GM23338 (cell line): ENCODE measurements around the gene TCERG1L. TPM values are rescaled to one million over a fixed set of nuclear protein-coding genes. Genes with fewer than 3 reads are reported as not detected.
A peak's percentile ranks its signal among the peaks of the same experiment; 100 is the strongest.

Source experiments
- ATAC-seq: fragments of 200-7000 bp; cut with Tn5 transposase; 3 replicates; pipeline ENCODE4 v1.9.1; 2020
- DNase-seq: peaks from one replicate; pipeline ENCODE4 v3.0.0-alpha.2; 2015; ENCODE audit warnings: low spot score
- H2AFZ ChIP-seq: fragments of 200-600 bp; sonication (generic); 2 replicates; pipeline ENCODE4 v1.8.0; 2016; ENCODE audit warnings: antibody characterized with exemption, mild to moderate bottlenecking, moderate library complexity
- H3F3A ChIP-seq: fragments of 200-600 bp; sonication (generic); replicated peaks from 2 replicates; pipeline ENCODE4 v1.8.0; 2017; ENCODE audit warnings: antibody characterized with exemption, mixed run types, low read depth
- H3K27ac ChIP-seq: fragments of 200-600 bp; sonication (generic); 2 replicates; pipeline ENCODE4 v1.6.1; 2016; ENCODE audit warnings: low read depth
- H3K27me3 ChIP-seq: fragments of 200-600 bp; sonication (generic); 2 replicates; pipeline ENCODE4 v1.8.0; 2016; ENCODE audit warnings: mild to moderate bottlenecking, mixed run types, moderate library complexity; ENCODE audit not compliant: insufficient read depth
- H3K36me3 ChIP-seq: fragments of 200-600 bp; sonication (generic); 2 replicates; pipeline ENCODE4 v1.8.0; 2016; ENCODE audit warnings: mild to moderate bottlenecking; ENCODE audit not compliant: insufficient read depth
- H3K4me1 ChIP-seq: fragments of 200-600 bp; sonication (generic); 2 replicates; pipeline ENCODE4 v1.8.0; 2016; ENCODE audit warnings: mild to moderate bottlenecking, moderate library complexity; ENCODE audit not compliant: insufficient read depth
- H3K4me2 ChIP-seq: fragments of 200-600 bp; sonication (generic); 2 replicates; pipeline ENCODE4 v1.7.1; 2017; ENCODE audit warnings: mixed run types
- H3K4me3 ChIP-seq: fragments of 200-600 bp; sonication (generic); 2 replicates; pipeline ENCODE4 v1.6.1; 2016; ENCODE audit warnings: mixed run types
- H3K79me2 ChIP-seq: fragments of 200-600 bp; sonication (generic); replicated peaks from 2 replicates; pipeline ENCODE4 v1.8.0; 2017; ENCODE audit warnings: mild to moderate bottlenecking; ENCODE audit not compliant: insufficient read depth
- H3K9me2 ChIP-seq: fragments of 200-600 bp; sonication (generic); 2 replicates; pipeline ENCODE4 v1.8.0; 2017; ENCODE audit not compliant: insufficient read depth
- H4K20me1 ChIP-seq: fragments of 200-600 bp; sonication (generic); replicated peaks from 2 replicates; pipeline ENCODE4 v1.8.0; 2017; ENCODE audit warnings: mild to moderate bottlenecking; ENCODE audit not compliant: insufficient read depth
- H3K27ac Mint-ChIP-seq: 2 replicates; pipeline ENCODE4 v1.8.0; 2020; ENCODE audit warnings: inconsistent platforms, mild to moderate bottlenecking, moderate library complexity, mixed read lengths
- H3K27me3 Mint-ChIP-seq: 3 replicates; pipeline ENCODE4 v1.8.0; 2022; ENCODE audit warnings: low read depth, mild to moderate bottlenecking, moderate library complexity, mixed read lengths, inconsistent platforms; ENCODE audit not compliant: insufficient read depth, poor library complexity
- H3K36me3 Mint-ChIP-seq: 3 replicates; pipeline ENCODE4 v1.8.0; 2021; ENCODE audit warnings: low read depth, mild to moderate bottlenecking, inconsistent platforms, moderate library complexity, mixed read lengths
- H3K4me1 Mint-ChIP-seq: 3 replicates; pipeline ENCODE4 v1.8.0; 2020; ENCODE audit warnings: mild to moderate bottlenecking, inconsistent platforms, mixed read lengths
- H3K4me3 Mint-ChIP-seq: 3 replicates; pipeline ENCODE4 v1.8.0; 2021; ENCODE audit warnings: moderate library complexity, mild to moderate bottlenecking, inconsistent platforms, mixed read lengths
- H3K9me3 Mint-ChIP-seq: 3 replicates; pipeline ENCODE4 v1.8.0; 2020; ENCODE audit warnings: moderate library complexity, mild to moderate bottlenecking, inconsistent platforms, mixed read lengths
- CREB1 ChIP-seq: fragments of 250-450 bp; sonication (Bioruptor Pico); IDR thresholded peaks from 2 replicates; pipeline ENCODE4 v1.5.0; 2020; ENCODE audit warnings: low read depth, mild to moderate bottlenecking, moderate library complexity
- POLR2AphosphoS5 ChIP-seq: IDR thresholded peaks from 2 replicates; pipeline ENCODE4 v1.6.1; 2016; ENCODE audit warnings: antibody characterized with exemption, low read depth
- ZNF114 ChIP-seq: fragments of 250-450 bp; sonication (Bioruptor Pico); IDR thresholded peaks from 2 replicates; pipeline ENCODE4 v1.5.0; 2020; ENCODE audit warnings: mild to moderate bottlenecking, moderate library complexity
- polyA plus RNA-seq: library from polyadenylated mRNA; unstranded; fragments of >200 nt; fragmentation: Nextera tagmentation; extraction: Ambion mirVana; gene quantifications from 2 replicates; pipeline ENCODE4 v1.2.1, GENCODE V29; 2016
- total RNA-seq: library from RNA; depleted of rRNA; stranded (reverse); fragments of >200 nt; shearing (Covaris generic); gene quantifications from 2 replicates; pipeline ENCODE4 v1.2.3, GENCODE V29; 2014
- TF ChIP-seq, protein P1 (sequence below), 2 experiments: fragments of 200-600 bp in 1 of 2; sonication (generic) in 1 of 2; conservative IDR thresholded peaks; 2 replicates each; pipeline versions ENCODE4 v1.5.1 to v1.6.1; 2016 to 2017; ENCODE audit warnings: antibody characterized with exemption in 2 of 2, low read depth in 2 of 2, mild to moderate bottlenecking in 2 of 2, moderate library complexity in 1 of 2
- TF ChIP-seq, protein P2 (sequence below): IDR thresholded peaks from one replicate; pipeline ENCODE4 v1.6.1; 2018; ENCODE audit warnings: antibody characterized with exemption; ENCODE audit not compliant: unreplicated experiment

The TCERG1L gene
- total and polyA plus RNA-seq, 2 experiments from 2014 or later = 3.9 to 5.5 TPM

DNA sequence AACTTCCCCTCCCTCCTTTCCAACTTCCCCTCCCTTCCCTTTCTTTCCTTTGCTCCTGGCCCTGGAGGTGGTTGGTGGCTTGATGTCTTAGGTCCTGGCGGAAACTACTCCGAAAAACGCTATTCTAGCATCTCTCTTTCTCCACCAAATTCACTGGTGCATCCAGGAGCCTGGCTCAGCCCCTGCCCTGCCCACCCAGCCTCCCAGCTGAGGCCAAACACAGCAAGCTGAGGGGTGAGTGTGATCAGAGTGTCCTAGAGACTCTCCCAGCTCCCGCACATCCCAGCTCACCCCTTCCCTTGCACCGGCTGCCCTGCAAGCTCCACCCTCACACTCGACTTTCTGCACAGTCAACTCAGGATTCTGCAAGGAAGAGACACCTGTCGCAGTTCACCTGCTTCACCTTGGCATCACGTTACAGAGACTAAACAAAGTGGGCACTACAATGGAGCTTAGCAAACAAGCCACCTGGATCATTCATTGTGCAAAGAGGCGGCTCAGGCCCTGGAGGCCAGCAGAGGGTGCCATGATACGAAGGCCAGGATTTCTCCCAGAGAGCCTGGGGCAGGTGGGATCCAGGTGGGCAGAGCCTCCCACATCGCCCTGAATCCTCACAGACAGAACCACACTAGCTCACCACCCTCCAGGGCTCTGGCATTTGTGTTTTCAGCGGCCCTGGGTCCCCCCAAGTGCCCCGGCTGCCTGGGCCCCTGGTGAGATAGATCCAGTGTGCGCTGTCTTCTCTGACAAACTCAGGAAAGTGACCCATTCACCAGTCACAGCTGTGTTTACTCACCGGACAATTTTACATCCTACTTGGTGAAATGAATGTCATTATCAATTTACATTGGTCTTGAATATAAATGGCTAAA, 169.6 kb downstream of the TCERG1L start:
- no peaks in the 10 kb centered on the region for H4K20me1 ChIP-seq
- DNase-seq = no peak

DNA sequence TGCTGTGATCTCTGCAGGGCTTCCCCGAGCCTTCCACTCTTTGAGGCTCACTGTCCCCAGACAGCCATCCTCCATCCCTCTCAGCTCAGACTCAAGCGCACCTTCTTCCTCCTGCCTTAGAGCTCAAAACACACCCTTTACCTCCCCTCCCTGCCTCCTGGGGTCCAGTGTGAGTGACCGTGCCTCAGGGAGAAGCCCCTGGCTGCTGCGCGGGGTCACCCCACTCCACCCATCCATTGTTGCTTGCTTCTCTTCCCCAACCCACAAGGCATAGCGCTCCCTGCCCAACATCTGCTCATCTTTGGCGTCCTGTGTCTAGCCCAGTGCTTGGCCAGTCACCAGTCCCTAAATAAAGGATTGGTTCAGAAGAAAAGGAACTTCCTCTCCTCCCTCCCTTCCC, 170.3 kb downstream of the TCERG1L start:
- H3K4me3 ChIP-seq = no peak overlapping the region
- H4K20me1 ChIP-seq = no peaks in the 10 kb centered on the region
- no peaks in the 10 kb centered on the region for H3K9me2 ChIP-seq
- H3K27me3 Mint-ChIP-seq = peaks cover 4% of the 10 kb centered on the region
- no peak for ATAC-seq
- peaks cover 8% of the 10 kb centered on the region for H3K4me1 Mint-ChIP-seq
- no peak for DNase-seq
- H3K27ac ChIP-seq = no peak overlapping the region
- peaks cover 83% of the 10 kb centered on the region for H3K9me3 Mint-ChIP-seq
- H3K27me3 ChIP-seq = no peaks in the 10 kb centered on the region
- no peak overlapping the region for H3K4me3 Mint-ChIP-seq
- H3K4me1 ChIP-seq = no peaks in the 10 kb centered on the region
- H3K79me2 ChIP-seq = no peaks in the 10 kb centered on the region
- H3F3A ChIP-seq = no peaks in the 10 kb centered on the region
- H3K27ac Mint-ChIP-seq = no peak overlapping the region
- no peak overlapping the region for H2AFZ ChIP-seq
- no peak overlapping the region for H3K4me2 ChIP-seq
- no peaks in the 10 kb centered on the region; the same call in 1 of the 2 replicates for H3K36me3 ChIP-seq
- peaks cover 19% of the 10 kb centered on the region for H3K36me3 Mint-ChIP-seq
- TF ChIP-seq, protein P1, sequence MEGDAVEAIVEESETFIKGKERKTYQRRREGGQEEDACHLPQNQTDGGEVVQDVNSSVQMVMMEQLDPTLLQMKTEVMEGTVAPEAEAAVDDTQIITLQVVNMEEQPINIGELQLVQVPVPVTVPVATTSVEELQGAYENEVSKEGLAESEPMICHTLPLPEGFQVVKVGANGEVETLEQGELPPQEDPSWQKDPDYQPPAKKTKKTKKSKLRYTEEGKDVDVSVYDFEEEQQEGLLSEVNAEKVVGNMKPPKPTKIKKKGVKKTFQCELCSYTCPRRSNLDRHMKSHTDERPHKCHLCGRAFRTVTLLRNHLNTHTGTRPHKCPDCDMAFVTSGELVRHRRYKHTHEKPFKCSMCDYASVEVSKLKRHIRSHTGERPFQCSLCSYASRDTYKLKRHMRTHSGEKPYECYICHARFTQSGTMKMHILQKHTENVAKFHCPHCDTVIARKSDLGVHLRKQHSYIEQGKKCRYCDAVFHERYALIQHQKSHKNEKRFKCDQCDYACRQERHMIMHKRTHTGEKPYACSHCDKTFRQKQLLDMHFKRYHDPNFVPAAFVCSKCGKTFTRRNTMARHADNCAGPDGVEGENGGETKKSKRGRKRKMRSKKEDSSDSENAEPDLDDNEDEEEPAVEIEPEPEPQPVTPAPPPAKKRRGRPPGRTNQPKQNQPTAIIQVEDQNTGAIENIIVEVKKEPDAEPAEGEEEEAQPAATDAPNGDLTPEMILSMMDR (conservative IDR thresholded peaks at IDR 0.05; ENCODE audit: low read depth in 2 of 2) = no peak
- no peak for TF ChIP-seq CREB1
- TF ChIP-seq ZNF114 (CRISPR knock-in tag) = no peak
- TF ChIP-seq POLR2AphosphoS5 = no peak

More for the DNA sequence above, 169.6 kb downstream of the TCERG1L start:
- Mint-ChIP-seq H3K4me3 (no peak overlapping the region), H3K27ac (no peak overlapping the region), H3K9me3 (peaks cover 90% of the 10 kb centered on the region), H3K4me1 (peaks cover 8% of the 10 kb centered on the region), H3K36me3 (peaks cover 24% of the 10 kb centered on the region), H3K27me3 (peaks cover 4% of the 10 kb centered on the region)
- Histone ChIP-seq H3K27me3 (no peaks in the 10 kb centered on the region), H2AFZ (no peak overlapping the region), H3K4me1 (no peaks in the 10 kb centered on the region), H3K36me3 (no peaks in the 10 kb centered on the region; the same call in 1 of the 2 replicates), H3F3A (no peaks in the 10 kb centered on the region), H3K4me2 (no peak overlapping the region), H3K4me3 (no peak overlapping the region), H3K79me2 (no peaks in the 10 kb centered on the region), H3K9me2 (no peaks in the 10 kb centered on the region), H3K27ac (no peak overlapping the region)
- TF ChIP-seq, protein P2, sequence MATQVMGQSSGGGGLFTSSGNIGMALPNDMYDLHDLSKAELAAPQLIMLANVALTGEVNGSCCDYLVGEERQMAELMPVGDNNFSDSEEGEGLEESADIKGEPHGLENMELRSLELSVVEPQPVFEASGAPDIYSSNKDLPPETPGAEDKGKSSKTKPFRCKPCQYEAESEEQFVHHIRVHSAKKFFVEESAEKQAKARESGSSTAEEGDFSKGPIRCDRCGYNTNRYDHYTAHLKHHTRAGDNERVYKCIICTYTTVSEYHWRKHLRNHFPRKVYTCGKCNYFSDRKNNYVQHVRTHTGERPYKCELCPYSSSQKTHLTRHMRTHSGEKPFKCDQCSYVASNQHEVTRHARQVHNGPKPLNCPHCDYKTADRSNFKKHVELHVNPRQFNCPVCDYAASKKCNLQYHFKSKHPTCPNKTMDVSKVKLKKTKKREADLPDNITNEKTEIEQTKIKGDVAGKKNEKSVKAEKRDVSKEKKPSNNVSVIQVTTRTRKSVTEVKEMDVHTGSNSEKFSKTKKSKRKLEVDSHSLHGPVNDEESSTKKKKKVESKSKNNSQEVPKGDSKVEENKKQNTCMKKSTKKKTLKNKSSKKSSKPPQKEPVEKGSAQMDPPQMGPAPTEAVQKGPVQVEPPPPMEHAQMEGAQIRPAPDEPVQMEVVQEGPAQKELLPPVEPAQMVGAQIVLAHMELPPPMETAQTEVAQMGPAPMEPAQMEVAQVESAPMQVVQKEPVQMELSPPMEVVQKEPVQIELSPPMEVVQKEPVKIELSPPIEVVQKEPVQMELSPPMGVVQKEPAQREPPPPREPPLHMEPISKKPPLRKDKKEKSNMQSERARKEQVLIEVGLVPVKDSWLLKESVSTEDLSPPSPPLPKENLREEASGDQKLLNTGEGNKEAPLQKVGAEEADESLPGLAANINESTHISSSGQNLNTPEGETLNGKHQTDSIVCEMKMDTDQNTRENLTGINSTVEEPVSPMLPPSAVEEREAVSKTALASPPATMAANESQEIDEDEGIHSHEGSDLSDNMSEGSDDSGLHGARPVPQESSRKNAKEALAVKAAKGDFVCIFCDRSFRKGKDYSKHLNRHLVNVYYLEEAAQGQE = no peak
- TF ChIP-seq, protein P1 (conservative IDR thresholded peaks at IDR 0.05; ENCODE audit: low read depth in 2 of 2) = peak; percentile 12 to 31; a peak in 1 of 4 replicates
- ATAC-seq = peak; percentile 45; the same call in 2 of the 3 replicates
